ENCODE measurements around the gene PHF2.

Gene PHF2

GRCh38 chr9:93676310-93677047 is 100.1 kb downstream of the PHF2 start:
- H3K27ac ChIP-seq, result no peak overlapping the region
- no peaks in the 10 kb centered on the region for H3K4me1 ChIP-seq
- TF ChIP-seq CTCF (IDR thresholded peaks at IDR 0.05), result no peak
- H3K79me2 ChIP-seq, result no peaks in the 10 kb centered on the region
- no peak overlapping the region for H3K4me2 ChIP-seq (ENCODE audit: low read length)
- H3K27me3 ChIP-seq (ENCODE audit: control insufficient read depth, insufficient read depth, low read length), result no peaks in the 10 kb centered on the region
- H3K9me3 ChIP-seq (ENCODE audit: control insufficient read depth, low read length), result no peaks in the 10 kb centered on the region
- no peak overlapping the region for H2AFZ ChIP-seq
- H3K4me3 ChIP-seq (ENCODE audit: low read depth, low read length), result no peak overlapping the region
- no peaks in the 10 kb centered on the region for H3K36me3 ChIP-seq (ENCODE audit: control insufficient read depth, insufficient read depth, low read length)
- H3K9ac ChIP-seq, result no peak overlapping the region

GRCh38 chr9:93677048-93677571 is 100.7 kb downstream of the PHF2 start:
- Histone ChIP-seq H3K27ac (no peak overlapping the region), H3K4me1 (no peaks in the 10 kb centered on the region), H3K4me2 (ENCODE audit: low read length) (no peak overlapping the region), H3K9ac (no peak overlapping the region), H3K27me3 (ENCODE audit: control insufficient read depth, insufficient read depth, low read length) (no peaks in the 10 kb centered on the region), H3K36me3 (ENCODE audit: control insufficient read depth, insufficient read depth, low read length) (no peaks in the 10 kb centered on the region), H3K9me3 (ENCODE audit: control insufficient read depth, low read length) (no peaks in the 10 kb centered on the region), H3K4me3 (ENCODE audit: low read depth, low read length) (no peak overlapping the region), H3K79me2 (no peaks in the 10 kb centered on the region), H2AFZ (no peak overlapping the region)
- no peak for TF ChIP-seq CTCF (IDR thresholded peaks at IDR 0.05)

GRCh38 chr9:93677641-93678136 is 101.3 kb downstream of the PHF2 start:
- no peaks in the 10 kb centered on the region for H3K36me3 ChIP-seq (ENCODE audit: control insufficient read depth, insufficient read depth, low read length)

GRCh38 chr9:93678199-93679019 is 102.0 kb downstream of the PHF2 start:
- no peak for TF ChIP-seq CTCF (IDR thresholded peaks at IDR 0.05)
- Histone ChIP-seq H2AFZ (no peak overlapping the region), H3K4me3 (ENCODE audit: low read depth, low read length) (no peak overlapping the region), H3K27ac (no peak overlapping the region), H3K9ac (no peak overlapping the region), H3K36me3 (ENCODE audit: control insufficient read depth, insufficient read depth, low read length) (no peaks in the 10 kb centered on the region), H3K4me1 (no peaks in the 10 kb centered on the region), H3K79me2 (no peaks in the 10 kb centered on the region), H3K27me3 (ENCODE audit: control insufficient read depth, insufficient read depth, low read length) (no peaks in the 10 kb centered on the region), H3K9me3 (ENCODE audit: control insufficient read depth, low read length) (no peaks in the 10 kb centered on the region), H3K4me2 (ENCODE audit: low read length) (no peak overlapping the region)

More at GRCh38 chr9:93677641-93678136, 101.3 kb downstream of the PHF2 start:
- Histone ChIP-seq H2AFZ (no peak overlapping the region), H3K4me3 (ENCODE audit: low read depth, low read length) (no peak overlapping the region), H3K4me2 (ENCODE audit: low read length) (no peak overlapping the region), H3K9me3 (ENCODE audit: control insufficient read depth, low read length) (no peaks in the 10 kb centered on the region), H3K79me2 (no peaks in the 10 kb centered on the region), H3K9ac (no peak overlapping the region), H3K27me3 (ENCODE audit: control insufficient read depth, insufficient read depth, low read length) (no peaks in the 10 kb centered on the region), H3K4me1 (no peaks in the 10 kb centered on the region), H3K27ac (no peak overlapping the region)
- TF ChIP-seq CTCF (IDR thresholded peaks at IDR 0.05), result no peak
